ENCODE measurements around the gene KIF19. TPM values are rescaled to one million over a fixed set of nuclear protein-coding genes. Genes with fewer than 3 reads are reported as not detected.
A peak's percentile ranks its signal among the peaks of the same experiment; 100 is the strongest.

Gene KIF19
- total RNA-seq, 1 experiment from 2014 or later: 0.15 TPM

GRCh38 chr17:74379495-74380085, 53.6 kb downstream of the KIF19 start:
- Histone ChIP-seq H3K27ac (ENCODE audit: low read depth, low read length) (peak overlapping the region; percentile 43; the same call in 1 of the 2 replicates), H3K9me3 (ENCODE audit: control insufficient read depth in 1 of 2, insufficient read depth in 1 of 2, low read depth in 1 of 2, low read length in 2 of 2) (no peaks in the 10 kb centered on the region), H3K4me2 (ENCODE audit: low read length) (peak overlapping the region; percentile 76), H3K79me2 (ENCODE audit: insufficient read depth, low read length) (no peaks in the 10 kb centered on the region), H2AFZ (ENCODE audit: low read depth, low read length, poor library complexity, severe bottlenecking) (peak overlapping the region; percentile 88), H3K4me1 (ENCODE audit: control insufficient read depth in 1 of 2, insufficient read depth in 2 of 2, low read length in 2 of 2) (peaks cover 19 to 26% of the 10 kb centered on the region in 2 experiments), H3K9me2 (ENCODE audit: insufficient read depth) (no peaks in the 10 kb centered on the region), H3K36me3 (ENCODE audit: control insufficient read depth in 1 of 2, insufficient read depth in 2 of 2, low read length in 2 of 2) (no peaks in the 10 kb centered on the region), H3K4me3 (replicated peaks in 1 of 2; ENCODE audit: low read depth in 1 of 2, low read length in 2 of 2) (peak overlapping the region; percentile 6 to 45; a peak in 3 of 4 replicates), H4K20me1 (ENCODE audit: insufficient read depth) (no peaks in the 10 kb centered on the region), H3K27me3 (ENCODE audit: insufficient read depth, low read length) (peaks cover 13% of the 10 kb centered on the region; the same call in 1 of the 2 replicates), H3K9ac (ENCODE audit: low read length) (peak overlapping the region; percentile 36)
- intact Hi-C loops (cut with micrococcal nuclease): loop anchor here (1.0 kb wide), 4 partner anchors 78 to 223 kb away; no protein-coding TSS in a partner anchor
- no TSS peak for BruUV-seq (replicated peaks)
- POLR2A ChIA-PET: interaction anchor here (0.7 to 3.4 kb wide), 5 partner anchors 12 to 76 kb away, joined by 3 to 27 read pairs (median 3); no protein-coding TSS in a partner anchor
- RAD21 ChIA-PET (ENCODE audit: low non-redundant PET in 1 of 2, low total read pairs in 2 of 2, uncharacterized antibody in 2 of 2, unreplicated experiment in 2 of 2): interaction anchor here (0.6 to 3.0 kb wide), 20 partner anchors 9 to 357 kb away, joined by 3 to 61 read pairs (median 3); partner anchors contain the start of gene GPR142 (in 1 of the 2)
- CTCF ChIA-PET: interaction anchor here (0.6 to 5.0 kb wide), 52 partner anchors 8 to 358 kb away, joined by 3 to 114 read pairs (median 4); partner anchors contain the start of genes BTBD17, CD300LB, GPR142 and RAB37
- ATAC-seq (peak; percentile 92), DNase-seq (ENCODE audit: low read depth, low spot score) (peak; percentile 69)
- TF ChIP-seq POLR2A (IDR thresholded peaks at IDR 0.05; ENCODE audit: borderline replicate concordance, extremely low read depth, insufficient read depth, insufficient read length) (no peak), POLR2AphosphoS5 (IDR thresholded peaks at IDR 0.05; ENCODE audit: low read depth, low read length) (no peak), TCF7L2 (IDR thresholded peaks at IDR 0.05; ENCODE audit: borderline replicate concordance, extremely low read depth, insufficient read depth, insufficient read length) (peak; percentile 78), ZFX (IDR thresholded peaks at IDR 0.05) (no peak), EZH2phosphoT487 (IDR thresholded peaks at IDR 0.05; ENCODE audit: borderline replicate concordance) (no peak), EZH2 (IDR thresholded peaks at IDR 0.05) (no peak), SIN3A (IDR thresholded peaks at IDR 0.05; ENCODE audit: low read depth) (no peak), CBX3 (IDR thresholded peaks at IDR 0.05; ENCODE audit: low read depth) (no peak), RAD21 (IDR thresholded peaks at IDR 0.05; ENCODE audit: low read depth) (peak; percentile 100), JUND (IDR thresholded peaks at IDR 0.05) (no peak), EGR1 (IDR thresholded peaks at IDR 0.05; ENCODE audit: low read depth) (no peak), YY1 (IDR thresholded peaks at IDR 0.05; ENCODE audit: extremely low read depth, insufficient replicate concordance, low read depth, low read length) (peak; percentile 59), ELF1 (IDR thresholded peaks at IDR 0.05; ENCODE audit: borderline replicate concordance, low read depth) (no peak), ZNF274 (IDR thresholded peaks at IDR 0.05; ENCODE audit: low read depth, low read length) (no peak), FOSL1 (IDR thresholded peaks at IDR 0.05; ENCODE audit: low read depth) (no peak), MAX (IDR thresholded peaks at IDR 0.05) (no peak), SRF (IDR thresholded peaks at IDR 0.05; ENCODE audit: low read depth) (no peak), CEBPB (IDR thresholded peaks at IDR 0.05; ENCODE audit: low read depth) (no peak)
- TF ChIP-seq, protein P1, sequence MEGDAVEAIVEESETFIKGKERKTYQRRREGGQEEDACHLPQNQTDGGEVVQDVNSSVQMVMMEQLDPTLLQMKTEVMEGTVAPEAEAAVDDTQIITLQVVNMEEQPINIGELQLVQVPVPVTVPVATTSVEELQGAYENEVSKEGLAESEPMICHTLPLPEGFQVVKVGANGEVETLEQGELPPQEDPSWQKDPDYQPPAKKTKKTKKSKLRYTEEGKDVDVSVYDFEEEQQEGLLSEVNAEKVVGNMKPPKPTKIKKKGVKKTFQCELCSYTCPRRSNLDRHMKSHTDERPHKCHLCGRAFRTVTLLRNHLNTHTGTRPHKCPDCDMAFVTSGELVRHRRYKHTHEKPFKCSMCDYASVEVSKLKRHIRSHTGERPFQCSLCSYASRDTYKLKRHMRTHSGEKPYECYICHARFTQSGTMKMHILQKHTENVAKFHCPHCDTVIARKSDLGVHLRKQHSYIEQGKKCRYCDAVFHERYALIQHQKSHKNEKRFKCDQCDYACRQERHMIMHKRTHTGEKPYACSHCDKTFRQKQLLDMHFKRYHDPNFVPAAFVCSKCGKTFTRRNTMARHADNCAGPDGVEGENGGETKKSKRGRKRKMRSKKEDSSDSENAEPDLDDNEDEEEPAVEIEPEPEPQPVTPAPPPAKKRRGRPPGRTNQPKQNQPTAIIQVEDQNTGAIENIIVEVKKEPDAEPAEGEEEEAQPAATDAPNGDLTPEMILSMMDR (IDR thresholded peaks at IDR 0.05 in 2 of 3, conservative IDR thresholded peaks at IDR 0.05 in 1 of 3; ENCODE audit: borderline replicate concordance in 1 of 3, insufficient read depth in 1 of 3, low read depth in 2 of 3, low read length in 2 of 3): peak; percentile 93 to 98 (median 98)
- TF ChIP-seq, protein P2, sequence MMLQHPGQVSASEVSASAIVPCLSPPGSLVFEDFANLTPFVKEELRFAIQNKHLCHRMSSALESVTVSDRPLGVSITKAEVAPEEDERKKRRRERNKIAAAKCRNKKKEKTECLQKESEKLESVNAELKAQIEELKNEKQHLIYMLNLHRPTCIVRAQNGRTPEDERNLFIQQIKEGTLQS (IDR thresholded peaks at IDR 0.05): no peak
- TF ChIP-seq, protein P3, sequence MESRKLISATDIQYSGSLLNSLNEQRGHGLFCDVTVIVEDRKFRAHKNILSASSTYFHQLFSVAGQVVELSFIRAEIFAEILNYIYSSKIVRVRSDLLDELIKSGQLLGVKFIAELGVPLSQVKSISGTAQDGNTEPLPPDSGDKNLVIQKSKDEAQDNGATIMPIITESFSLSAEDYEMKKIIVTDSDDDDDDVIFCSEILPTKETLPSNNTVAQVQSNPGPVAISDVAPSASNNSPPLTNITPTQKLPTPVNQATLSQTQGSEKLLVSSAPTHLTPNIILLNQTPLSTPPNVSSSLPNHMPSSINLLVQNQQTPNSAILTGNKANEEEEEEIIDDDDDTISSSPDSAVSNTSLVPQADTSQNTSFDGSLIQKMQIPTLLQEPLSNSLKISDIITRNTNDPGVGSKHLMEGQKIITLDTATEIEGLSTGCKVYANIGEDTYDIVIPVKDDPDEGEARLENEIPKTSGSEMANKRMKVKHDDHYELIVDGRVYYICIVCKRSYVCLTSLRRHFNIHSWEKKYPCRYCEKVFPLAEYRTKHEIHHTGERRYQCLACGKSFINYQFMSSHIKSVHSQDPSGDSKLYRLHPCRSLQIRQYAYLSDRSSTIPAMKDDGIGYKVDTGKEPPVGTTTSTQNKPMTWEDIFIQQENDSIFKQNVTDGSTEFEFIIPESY (IDR thresholded peaks at IDR 0.05; ENCODE audit: extremely low read depth, insufficient replicate concordance, low read length): no peak
